Occipital lobe (tissue), 2 donors: ENCODE results near the gene DRC7. TPM values are rescaled to one million over a fixed set of nuclear protein-coding genes. Genes with fewer than 3 reads are reported as not detected.
"Not testable (repeated sequence)": the region's sequence is repeated elsewhere in the genome, so short reads cannot be mapped to it uniquely, and the experiment has no call there.

ENCODE experiments used
- DNase-seq: peaks from one replicate; lab custom pipeline; 2025; lab: John Stamatoyannopoulos, UW
- total RNA-seq: library from RNA; depleted of rRNA; stranded (reverse); fragments of >200 nt; gene quantifications from one replicate; pipeline ENCODE4 v1.2.3, GENCODE V29; 2014

The DRC7 gene
- total RNA-seq, 1 donor from 2014 or later, result 0.78 TPM

- DNase-seq, result no peak
Measured at GRCh38 chr16:57761957-57762356, 67.4 kb downstream of the DRC7 start.

GRCh38 chr16:57762365-57763040 is 67.9 kb downstream of the DRC7 start:
- DNase-seq, result no peak

GRCh38 chr16:57763285-57764005 is 68.8 kb downstream of the DRC7 start:
- DNase-seq, result no peak

GRCh38 chr16:57764006-57764340 is 69.4 kb downstream of the DRC7 start:
- DNase-seq, result no peak

- no peak for DNase-seq
Measured at GRCh38 chr16:57764341-57765159, 69.9 kb downstream of the DRC7 start.

- DNase-seq, result no peak
Measured at GRCh38 chr16:57765160-57765728, 70.6 kb downstream of the DRC7 start.

- DNase-seq, result no peak
Measured at GRCh38 chr16:57766714-57767348, 72.2 kb downstream of the DRC7 start.

GRCh38 chr16:57769541-57770145 is 75.0 kb downstream of the DRC7 start:
- DNase-seq, result no peak

GRCh38 chr16:57770361-57770760 is 75.8 kb downstream of the DRC7 start:
- DNase-seq, result no peak

- DNase-seq, result no peak
Measured at GRCh38 chr16:57771141-57771785, 76.7 kb downstream of the DRC7 start.

GRCh38 chr16:57773019-57773418 is 78.4 kb downstream of the DRC7 start:
- DNase-seq, result no peak

GRCh38 chr16:57773655-57774295 is 79.2 kb downstream of the DRC7 start:
- DNase-seq, result no peak

- DNase-seq, result no peak
Measured at GRCh38 chr16:57774705-57775285, 80.2 kb downstream of the DRC7 start.

- no peak for DNase-seq
Measured at GRCh38 chr16:57775661-57776469, 81.3 kb downstream of the DRC7 start.

- no peak for DNase-seq
Measured at GRCh38 chr16:57778658-57779057, 84.1 kb downstream of the DRC7 start.

GRCh38 chr16:57779836-57780235 is 85.2 kb downstream of the DRC7 start:
- not testable (repeated sequence) for DNase-seq

GRCh38 chr16:57781349-57781740 is 86.7 kb downstream of the DRC7 start:
- no peak for DNase-seq
